OCI-LY1 (cell line): ENCODE measurements around the gene ANP32A.

Source experiments
- H2AFZ ChIP-seq: fragments of 200-600 bp; sonication (generic), shearing (Covaris generic); 2 replicates; pipeline ENCODE4 v1.6.0; 2014; ENCODE audit warnings: antibody characterized with exemption, mild to moderate bottlenecking, low read length
- H3F3A ChIP-seq: fragments of 200-600 bp; sonication (generic), shearing (Covaris generic); 2 replicates; pipeline ENCODE4 v1.6.0; 2014; ENCODE audit warnings: mild to moderate bottlenecking, antibody characterized with exemption, low read length, moderate library complexity; ENCODE audit not compliant: insufficient read depth
- H3K27ac ChIP-seq: fragments of 200-600 bp; sonication (generic); 2 replicates; pipeline ENCODE4 v1.5.1; 2014; ENCODE audit warnings: low read length, mixed run types, mild to moderate bottlenecking, low read depth; ENCODE audit not compliant: poor library complexity, severe bottlenecking
- H3K27me3 ChIP-seq: fragments of 200-600 bp; sonication (generic); 2 replicates; pipeline ENCODE4 v1.6.0; 2014; ENCODE audit warnings: antibody characterized with exemption, mild to moderate bottlenecking, low read length, moderate library complexity; ENCODE audit not compliant: insufficient read depth
- H3K36me3 ChIP-seq: fragments of 200-600 bp; sonication (generic); 2 replicates; pipeline ENCODE4 v1.6.1; 2014; ENCODE audit warnings: mild to moderate bottlenecking, antibody characterized with exemption, low read length, moderate library complexity, mixed read lengths; ENCODE audit not compliant: insufficient read depth
- H3K4me1 ChIP-seq: fragments of 200-600 bp; sonication (generic); 2 replicates; pipeline ENCODE4 v1.5.1; 2014; ENCODE audit warnings: mild to moderate bottlenecking, low read length, moderate library complexity; ENCODE audit not compliant: insufficient read depth, severe bottlenecking
- H3K4me2 ChIP-seq: fragments of 200-600 bp; sonication (generic), shearing (Covaris generic); 2 replicates; pipeline ENCODE4 v1.6.1; 2014; ENCODE audit warnings: low read length
- H3K4me3 ChIP-seq: fragments of 200-600 bp; sonication (generic); 2 replicates; pipeline ENCODE4 v1.5.1; 2014; ENCODE audit warnings: low read length, low read depth, mild to moderate bottlenecking, mixed read lengths; ENCODE audit not compliant: poor library complexity, severe bottlenecking
- H3K79me2 ChIP-seq: fragments of 200-600 bp; shearing (Covaris generic); 2 replicates; pipeline ENCODE4 v1.6.1; 2016; ENCODE audit warnings: mixed run types, low read length, mixed read lengths; ENCODE audit not compliant: insufficient read depth
- H3K9ac ChIP-seq: fragments of 200-600 bp; sonication (generic), shearing (Covaris generic); 2 replicates; pipeline ENCODE4 v1.6.1; 2014; ENCODE audit warnings: mild to moderate bottlenecking, low read length, mixed read lengths
- H3K9me2 ChIP-seq: fragments of 200-600 bp; sonication (generic), shearing (Covaris generic); 2 replicates; pipeline ENCODE4 v1.6.1; 2014; ENCODE audit warnings: low read depth, mild to moderate bottlenecking, low read length, mixed read lengths
- H3K9me3 ChIP-seq: fragments of 200-600 bp; shearing (Covaris generic); 2 replicates; pipeline ENCODE4 v1.6.1; 2014; ENCODE audit warnings: low read length, mixed read lengths
- H4K20me1 ChIP-seq: fragments of 200-600 bp; sonication (generic), shearing (Covaris generic); 2 replicates; pipeline ENCODE4 v1.6.0; 2016; ENCODE audit warnings: mild to moderate bottlenecking, low read length; ENCODE audit not compliant: insufficient read depth
- EZH2 ChIP-seq: fragments of 200-600 bp; sonication (generic), shearing (Covaris generic); IDR thresholded peaks from 2 replicates; pipeline ENCODE4 v1.8.0; 2017; ENCODE audit warnings: borderline replicate concordance, mixed run types, mild to moderate bottlenecking, antibody characterized with exemption, low read length, moderate library complexity, mixed read lengths
- TF ChIP-seq, protein P1 (sequence below): fragments of 200-600 bp; sonication (generic), shearing (Covaris generic); IDR thresholded peaks from 2 replicates; pipeline ENCODE4 v1.5.1; 2017; ENCODE audit warnings: mild to moderate bottlenecking, antibody characterized with exemption, low read length, moderate library complexity, mixed read lengths

ANP32A gene

GRCh38 chr15:68791431-68792283, 29.0 kb downstream of the ANP32A start:
- no peak for TF ChIP-seq EZH2
- TF ChIP-seq, protein P1, sequence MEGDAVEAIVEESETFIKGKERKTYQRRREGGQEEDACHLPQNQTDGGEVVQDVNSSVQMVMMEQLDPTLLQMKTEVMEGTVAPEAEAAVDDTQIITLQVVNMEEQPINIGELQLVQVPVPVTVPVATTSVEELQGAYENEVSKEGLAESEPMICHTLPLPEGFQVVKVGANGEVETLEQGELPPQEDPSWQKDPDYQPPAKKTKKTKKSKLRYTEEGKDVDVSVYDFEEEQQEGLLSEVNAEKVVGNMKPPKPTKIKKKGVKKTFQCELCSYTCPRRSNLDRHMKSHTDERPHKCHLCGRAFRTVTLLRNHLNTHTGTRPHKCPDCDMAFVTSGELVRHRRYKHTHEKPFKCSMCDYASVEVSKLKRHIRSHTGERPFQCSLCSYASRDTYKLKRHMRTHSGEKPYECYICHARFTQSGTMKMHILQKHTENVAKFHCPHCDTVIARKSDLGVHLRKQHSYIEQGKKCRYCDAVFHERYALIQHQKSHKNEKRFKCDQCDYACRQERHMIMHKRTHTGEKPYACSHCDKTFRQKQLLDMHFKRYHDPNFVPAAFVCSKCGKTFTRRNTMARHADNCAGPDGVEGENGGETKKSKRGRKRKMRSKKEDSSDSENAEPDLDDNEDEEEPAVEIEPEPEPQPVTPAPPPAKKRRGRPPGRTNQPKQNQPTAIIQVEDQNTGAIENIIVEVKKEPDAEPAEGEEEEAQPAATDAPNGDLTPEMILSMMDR = peak; percentile 12; the same call in 1 of the 2 replicates
- H3K9me2 ChIP-seq = no peaks in the 10 kb centered on the region
- no peaks in the 10 kb centered on the region for H3F3A ChIP-seq
- H3K36me3 ChIP-seq = peaks cover 65% of the 10 kb centered on the region
- no peaks in the 10 kb centered on the region for H3K27me3 ChIP-seq
- no peak overlapping the region for H2AFZ ChIP-seq
- H3K27ac ChIP-seq = peak overlapping the region; percentile 69
- peaks cover 58% of the 10 kb centered on the region for H3K4me1 ChIP-seq
- peaks cover 75% of the 10 kb centered on the region for H3K79me2 ChIP-seq
- no peak overlapping the region; the same call in 1 of the 2 replicates for H3K4me2 ChIP-seq
- no peak overlapping the region for H3K9ac ChIP-seq
- no peak overlapping the region for H3K4me3 ChIP-seq
- no peaks in the 10 kb centered on the region for H3K9me3 ChIP-seq
- no peaks in the 10 kb centered on the region; the same call in 1 of the 2 replicates for H4K20me1 ChIP-seq

- Histone ChIP-seq H3K36me3 (peaks cover 63% of the 10 kb centered on the region), H4K20me1 (no peaks in the 10 kb centered on the region; the same call in 1 of the 2 replicates), H3K9ac (no peak overlapping the region)
Measured at GRCh38 chr15:68790910-68791309, 29.8 kb downstream of the ANP32A start.

DNA sequence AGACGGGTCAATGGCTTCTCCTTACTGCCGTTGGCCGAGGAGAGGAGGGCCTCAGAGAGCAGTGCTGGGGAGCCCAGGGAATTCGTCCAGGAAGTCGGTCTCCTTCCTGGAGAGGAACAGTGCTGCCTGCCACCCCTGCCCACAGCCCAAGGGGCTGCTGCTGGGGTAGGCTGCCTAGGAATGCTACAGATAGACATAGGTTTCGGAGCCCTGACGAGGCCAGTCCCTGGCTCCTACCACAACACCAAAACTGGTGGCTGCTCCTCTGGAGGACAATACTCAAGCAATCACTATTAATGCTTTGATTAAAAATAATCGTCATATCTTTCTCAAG, 30.5 kb downstream of the ANP32A start:
- Histone ChIP-seq H3F3A (no peaks in the 10 kb centered on the region), H3K9me3 (no peaks in the 10 kb centered on the region), H4K20me1 (no peaks in the 10 kb centered on the region; the same call in 1 of the 2 replicates), H3K36me3 (peaks cover 68% of the 10 kb centered on the region), H3K9ac (no peak overlapping the region), H3K4me2 (no peak overlapping the region), H3K79me2 (peaks cover 63% of the 10 kb centered on the region), H2AFZ (no peak overlapping the region), H3K27me3 (no peaks in the 10 kb centered on the region), H3K4me1 (peaks cover 43% of the 10 kb centered on the region), H3K4me3 (no peak overlapping the region), H3K27ac (no peak overlapping the region), H3K9me2 (no peaks in the 10 kb centered on the region)
- TF ChIP-seq, protein P1 = no peak
- TF ChIP-seq EZH2 = no peak

More at GRCh38 chr15:68790910-68791309, 29.8 kb downstream of the ANP32A start:
- peaks cover 50% of the 10 kb centered on the region for H3K4me1 ChIP-seq
- H3K27me3 ChIP-seq = no peaks in the 10 kb centered on the region
- H3K79me2 ChIP-seq = peaks cover 69% of the 10 kb centered on the region
- H2AFZ ChIP-seq = no peak overlapping the region
- H3K4me2 ChIP-seq = no peak overlapping the region
- no peaks in the 10 kb centered on the region for H3K9me2 ChIP-seq
- peak overlapping the region; percentile 69 for H3K27ac ChIP-seq
- H3K9me3 ChIP-seq = no peaks in the 10 kb centered on the region
- no peak overlapping the region for H3K4me3 ChIP-seq
- TF ChIP-seq EZH2 = no peak
- TF ChIP-seq, protein P1 = no peak
- no peaks in the 10 kb centered on the region for H3F3A ChIP-seq
